Astrocyte (in vitro differentiated cells and primary cell): ENCODE data around the gene NKX1-2. TPM values are rescaled to one million over a fixed set of nuclear protein-coding genes. Genes with fewer than 3 reads are reported as not detected.

ENCODE experiments used
- DNase-seq: peaks from one replicate; pipeline ENCODE4 v3.0.0-alpha.2; 2010; ENCODE audit warnings: low read depth
- FAIRE-seq: peaks from 2 replicates; lab custom pipeline; 2011; peaks lifted over from hg19 to GRCh38; lab: Jason Lieb, UNC
- H2AFZ ChIP-seq: 2 replicates; pipeline ENCODE4 v1.6.0; 2012; ENCODE audit warnings: low read depth, low read length, inconsistent platforms
- H3K27ac ChIP-seq: 2 replicates; pipeline ENCODE4 v1.5.1; 2011; ENCODE audit warnings: low read depth, low read length, inconsistent platforms
- H3K27me3 ChIP-seq: 2 replicates; pipeline ENCODE4 v1.6.0; 2011; ENCODE audit warnings: low read length, inconsistent platforms; ENCODE audit not compliant: insufficient read depth
- H3K36me3 ChIP-seq: 2 replicates; pipeline ENCODE4 v1.5.1; 2011; ENCODE audit warnings: low read length, inconsistent platforms; ENCODE audit not compliant: insufficient read depth
- H3K4me1 ChIP-seq: 2 replicates; pipeline ENCODE4 v1.5.1; 2011; ENCODE audit warnings: low read length, inconsistent platforms; ENCODE audit not compliant: insufficient read depth
- H3K4me2 ChIP-seq: 2 replicates; pipeline ENCODE4 v1.6.0; 2012; ENCODE audit warnings: low read length, inconsistent platforms
- H3K4me3 ChIP-seq: 2 replicates; pipeline ENCODE4 v1.5.1; 2011; ENCODE audit warnings: low read depth, mild to moderate bottlenecking, low read length, inconsistent platforms; ENCODE audit not compliant: insufficient read depth
- H3K79me2 ChIP-seq: 2 replicates; pipeline ENCODE4 v1.6.0; 2012; ENCODE audit warnings: mild to moderate bottlenecking, low read length, inconsistent platforms; ENCODE audit not compliant: insufficient read depth
- H3K9ac ChIP-seq: 2 replicates; pipeline ENCODE4 v1.6.0; 2012; ENCODE audit warnings: mild to moderate bottlenecking, low read length, inconsistent platforms
- H3K9me3 ChIP-seq: 2 replicates; pipeline ENCODE4 v1.5.1; 2012; ENCODE audit warnings: low read depth, mild to moderate bottlenecking, low read length, inconsistent platforms; ENCODE audit not compliant: insufficient read depth
- H4K20me1 ChIP-seq: 2 replicates; pipeline ENCODE4 v1.6.0; 2012; ENCODE audit warnings: low read length, inconsistent platforms; ENCODE audit not compliant: insufficient read depth
- H3K27ac Mint-ChIP-seq: one replicate; pipeline ENCODE4 v1.8.0; 2021; ENCODE audit warnings: mild to moderate bottlenecking, mixed read lengths; ENCODE audit not compliant: unreplicated experiment
- H3K27me3 Mint-ChIP-seq: one replicate; pipeline ENCODE4 v1.8.0; 2021; ENCODE audit warnings: low read depth, mixed read lengths; ENCODE audit not compliant: unreplicated experiment
- H3K36me3 Mint-ChIP-seq: one replicate; pipeline ENCODE4 v1.8.0; 2021; ENCODE audit warnings: low read depth, mixed read lengths; ENCODE audit not compliant: unreplicated experiment
- H3K4me1 Mint-ChIP-seq: one replicate; pipeline ENCODE4 v1.8.0; 2021; ENCODE audit warnings: low read depth, mixed read lengths; ENCODE audit not compliant: unreplicated experiment
- H3K4me3 Mint-ChIP-seq: one replicate; pipeline ENCODE4 v1.8.0; 2021; ENCODE audit warnings: mild to moderate bottlenecking, moderate library complexity, mixed read lengths; ENCODE audit not compliant: unreplicated experiment
- H3K9me3 Mint-ChIP-seq: one replicate; pipeline ENCODE4 v1.8.0; 2021; ENCODE audit warnings: mild to moderate bottlenecking, mixed read lengths; ENCODE audit not compliant: unreplicated experiment
- CTCF ChIP-seq: IDR thresholded peaks from 2 replicates; pipeline ENCODE4 v1.5.1; 2011; ENCODE audit warnings: low read depth, mild to moderate bottlenecking, inconsistent platforms, low read length, moderate library complexity; ENCODE audit not compliant: insufficient read depth
- EZH2 ChIP-seq: IDR thresholded peaks from 2 replicates; pipeline ENCODE4 v1.6.1; 2012; ENCODE audit warnings: mild to moderate bottlenecking, low read length, inconsistent platforms; ENCODE audit not compliant: insufficient read depth
- total RNA-seq: library from RNA; stranded (reverse); gene quantifications from 2 replicates; pipeline ENCODE4 v1.2.1, GENCODE V29; 2021

NKX1-2 gene
- total RNA-seq, 1 donor from 2014 or later: not detected

GRCh38 chr10:124474514-124475070 is 24.8 kb upstream of the NKX1-2 start:
- H3K4me3 ChIP-seq: no peak overlapping the region
- no peaks in the 10 kb centered on the region for H3K4me1 ChIP-seq
- no peaks in the 10 kb centered on the region for H3K36me3 ChIP-seq
- Mint-ChIP-seq H3K36me3 (peaks cover under 1% of the 10 kb centered on the region), H3K4me3 (no peak overlapping the region), H3K9me3 (no peaks in the 10 kb centered on the region), H3K4me1 (peaks cover 4% of the 10 kb centered on the region), H3K27ac (no peak overlapping the region), H3K27me3 (peaks cover 2% of the 10 kb centered on the region)
- H3K9me3 ChIP-seq: no peaks in the 10 kb centered on the region
- TF ChIP-seq CTCF (no peak), EZH2 (no peak)
- no peak overlapping the region for H2AFZ ChIP-seq
- H3K27ac ChIP-seq: no peak overlapping the region
- peaks cover 7% of the 10 kb centered on the region for H4K20me1 ChIP-seq
- no peak overlapping the region for H3K4me2 ChIP-seq
- H3K27me3 ChIP-seq: no peaks in the 10 kb centered on the region
- no peaks in the 10 kb centered on the region for H3K79me2 ChIP-seq
- DNase-seq: no peak
- no peak overlapping the region for H3K9ac ChIP-seq
- no peak for FAIRE-seq

- no peak overlapping the region for H3K9ac ChIP-seq
- H3K4me2 ChIP-seq: no peak overlapping the region
- H3K36me3 ChIP-seq: no peaks in the 10 kb centered on the region
- peaks cover 4% of the 10 kb centered on the region for H3K4me1 Mint-ChIP-seq
- TF ChIP-seq CTCF (no peak), EZH2 (no peak)
- H3K9me3 Mint-ChIP-seq: no peaks in the 10 kb centered on the region
- H4K20me1 ChIP-seq: peaks cover 8% of the 10 kb centered on the region
- H3K4me3 ChIP-seq: no peak overlapping the region
- no peaks in the 10 kb centered on the region for H3K27me3 ChIP-seq
- no peak overlapping the region for H2AFZ ChIP-seq
- no peak overlapping the region for H3K4me3 Mint-ChIP-seq
- H3K9me3 ChIP-seq: no peaks in the 10 kb centered on the region
- DNase-seq (no peak), FAIRE-seq (no peak)
- no peak overlapping the region for H3K27ac Mint-ChIP-seq
- no peaks in the 10 kb centered on the region for H3K27me3 Mint-ChIP-seq
- H3K36me3 Mint-ChIP-seq: peaks cover 2% of the 10 kb centered on the region
- H3K4me1 ChIP-seq: no peaks in the 10 kb centered on the region
- no peaks in the 10 kb centered on the region for H3K79me2 ChIP-seq
- no peak overlapping the region for H3K27ac ChIP-seq
These were observed 23.2 kb upstream of the NKX1-2 start for GRCh38 chr10:124473070-124473469.

GRCh38 chr10:124472071-124472470 is 22.2 kb upstream of the NKX1-2 start:
- TF ChIP-seq EZH2 (no peak), CTCF (no peak)

More at GRCh38 chr10:124472071-124472470, 22.2 kb upstream of the NKX1-2 start:
- Histone ChIP-seq H3K4me1 (no peaks in the 10 kb centered on the region), H4K20me1 (peaks cover 11% of the 10 kb centered on the region), H3K36me3 (no peaks in the 10 kb centered on the region), H3K4me3 (no peak overlapping the region), H3K4me2 (no peak overlapping the region), H2AFZ (no peak overlapping the region), H3K9me3 (no peaks in the 10 kb centered on the region), H3K79me2 (no peaks in the 10 kb centered on the region), H3K27ac (no peak overlapping the region), H3K9ac (no peak overlapping the region), H3K27me3 (no peaks in the 10 kb centered on the region)
- H3K36me3 Mint-ChIP-seq: peaks cover 2% of the 10 kb centered on the region
- no peak for DNase-seq
- H3K4me3 Mint-ChIP-seq: no peak overlapping the region
- no peaks in the 10 kb centered on the region for H3K9me3 Mint-ChIP-seq
- FAIRE-seq: no peak
- H3K27ac Mint-ChIP-seq: no peak overlapping the region
- no peaks in the 10 kb centered on the region for H3K4me1 Mint-ChIP-seq
- no peaks in the 10 kb centered on the region for H3K27me3 Mint-ChIP-seq
